Activated CD8-positive, alpha-beta T cell treated with anti-CD3 and anti-CD28 coated beads for 36 hours (primary cell): Measurements from ENCODE around the gene AP2M1. TPM values are rescaled to one million over a fixed set of nuclear protein-coding genes. Genes with fewer than 3 reads are reported as not detected.

Experiments used
- ATAC-seq: fragments of 200-7000 bp; cut with Tn5 transposase; one replicate; pipeline ENCODE4 v1.10.0; 2021; ENCODE audit warnings: mild to moderate bottlenecking, moderate library complexity
- CTCF ChIA-PET: fragments of 350-600 bp; sonication (Branson Sonifier 250); formaldehyde crosslinking; loops from one replicate; lab custom pipeline; 2021; ENCODE audit warnings: antibody characterized with exemption; lab: Charles Lee
- POLR2A ChIA-PET: fragments of 350-600 bp; sonication (Branson Sonifier 250); formaldehyde crosslinking; loops from one replicate; lab custom pipeline; 2021; ENCODE audit warnings: antibody characterized with exemption; lab: Charles Lee
- DNase-seq: peaks from one replicate; pipeline ENCODE4 v3.0.0-alpha.2; 2020
- H3K27ac Mint-ChIP-seq: one replicate; pipeline ENCODE4 v1.8.0; 2021; ENCODE audit warnings: mild to moderate bottlenecking, mixed read lengths
- H3K27me3 Mint-ChIP-seq: one replicate; pipeline ENCODE4 v1.8.0; 2021; ENCODE audit warnings: mixed read lengths
- H3K36me3 Mint-ChIP-seq: one replicate; pipeline ENCODE4 v1.8.0; 2021; ENCODE audit warnings: low read depth, mixed read lengths
- H3K4me1 Mint-ChIP-seq: one replicate; pipeline ENCODE4 v1.8.0; 2021; ENCODE audit warnings: low read depth, mixed read lengths
- H3K4me3 Mint-ChIP-seq: one replicate; pipeline ENCODE4 v1.8.0; 2021; ENCODE audit warnings: mild to moderate bottlenecking, moderate library complexity, mixed read lengths
- H3K9me3 Mint-ChIP-seq: one replicate; pipeline ENCODE4 v1.8.0; 2021; ENCODE audit warnings: mixed read lengths
- intact Hi-C: fragments of 100-400 bp; cut with micrococcal nuclease; formaldehyde crosslinking; loops from one replicate; pipeline ENCODE4 v1.10.0; 2022
- total RNA-seq, 2 experiments: library from RNA; stranded (reverse); gene quantifications; one replicate each; pipeline ENCODE4 v1.2.3, GENCODE V29; 2021
- TF ChIP-seq, protein P1 (sequence below): fragments of 200-600 bp; IDR thresholded peaks from one replicate; pipeline ENCODE4 v1.8.0; 2022; ENCODE audit warnings: antibody characterized with exemption, mild to moderate bottlenecking

Gene AP2M1
- total RNA-seq, 2 experiments from 2014 or later = 211 to 223 TPM

DNA sequence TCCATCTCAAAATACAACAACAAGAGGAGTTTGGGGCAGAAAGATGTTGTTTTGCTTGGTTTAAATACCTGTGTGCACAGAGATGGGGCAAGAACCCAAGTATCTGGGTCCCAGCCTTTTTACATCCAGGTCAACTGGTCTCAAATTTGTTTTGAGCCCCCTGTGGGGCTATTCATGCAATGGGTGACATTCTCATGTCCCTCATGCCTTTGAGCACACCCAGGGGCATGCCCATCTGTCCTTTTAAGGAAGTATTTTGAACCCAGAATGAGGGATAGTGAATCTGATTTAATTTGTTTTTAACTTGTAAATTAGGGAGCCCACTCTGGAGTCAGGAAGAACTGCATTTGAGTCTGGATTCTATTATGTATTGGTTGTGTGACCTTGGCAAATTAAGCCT is 26.2 kb downstream of the AP2M1 start:
- Mint-ChIP-seq H3K27me3 (peaks cover 3% of the 10 kb centered on the region), H3K27ac (no peak overlapping the region), H3K9me3 (no peaks in the 10 kb centered on the region), H3K36me3 (no peaks in the 10 kb centered on the region), H3K4me3 (no peak overlapping the region), H3K4me1 (no peaks in the 10 kb centered on the region)
- ChIA-PET CTCF (no interaction called here), POLR2A (no interaction called here)
- ATAC-seq (no peak), DNase-seq (no peak)
- intact Hi-C loops = no loop called here
- TF ChIP-seq, protein P1, sequence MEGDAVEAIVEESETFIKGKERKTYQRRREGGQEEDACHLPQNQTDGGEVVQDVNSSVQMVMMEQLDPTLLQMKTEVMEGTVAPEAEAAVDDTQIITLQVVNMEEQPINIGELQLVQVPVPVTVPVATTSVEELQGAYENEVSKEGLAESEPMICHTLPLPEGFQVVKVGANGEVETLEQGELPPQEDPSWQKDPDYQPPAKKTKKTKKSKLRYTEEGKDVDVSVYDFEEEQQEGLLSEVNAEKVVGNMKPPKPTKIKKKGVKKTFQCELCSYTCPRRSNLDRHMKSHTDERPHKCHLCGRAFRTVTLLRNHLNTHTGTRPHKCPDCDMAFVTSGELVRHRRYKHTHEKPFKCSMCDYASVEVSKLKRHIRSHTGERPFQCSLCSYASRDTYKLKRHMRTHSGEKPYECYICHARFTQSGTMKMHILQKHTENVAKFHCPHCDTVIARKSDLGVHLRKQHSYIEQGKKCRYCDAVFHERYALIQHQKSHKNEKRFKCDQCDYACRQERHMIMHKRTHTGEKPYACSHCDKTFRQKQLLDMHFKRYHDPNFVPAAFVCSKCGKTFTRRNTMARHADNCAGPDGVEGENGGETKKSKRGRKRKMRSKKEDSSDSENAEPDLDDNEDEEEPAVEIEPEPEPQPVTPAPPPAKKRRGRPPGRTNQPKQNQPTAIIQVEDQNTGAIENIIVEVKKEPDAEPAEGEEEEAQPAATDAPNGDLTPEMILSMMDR = no peak

DNA sequence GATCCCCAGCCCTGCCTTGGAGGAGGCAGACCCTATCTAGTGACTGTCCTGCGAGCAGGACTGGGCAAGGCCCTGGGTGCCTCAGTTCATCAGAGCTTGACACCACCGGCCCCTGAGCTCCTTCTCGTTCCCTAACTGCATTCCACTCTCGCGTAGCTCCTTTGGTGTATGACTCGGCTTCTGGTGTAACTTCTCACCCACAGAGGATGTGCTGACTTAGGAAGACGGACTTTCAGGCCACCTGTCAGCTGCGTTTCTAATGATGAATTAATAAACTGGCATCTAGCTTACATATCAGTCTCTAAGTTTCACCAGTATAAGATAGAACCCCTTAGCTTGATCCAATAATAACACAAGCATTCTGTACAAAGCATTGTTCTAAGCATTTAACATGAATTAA is 28.9 kb downstream of the AP2M1 start:
- no peak for ATAC-seq
- Mint-ChIP-seq H3K27me3 (peaks cover 11% of the 10 kb centered on the region), H3K27ac (no peak overlapping the region), H3K4me1 (no peaks in the 10 kb centered on the region), H3K4me3 (no peak overlapping the region), H3K9me3 (no peaks in the 10 kb centered on the region), H3K36me3 (no peaks in the 10 kb centered on the region)
- no peak for DNase-seq
- CTCF ChIA-PET = interaction anchor here (0.7 to 5.7 kb wide), 5 partner anchors 11 to 82 kb away, joined by 3 to 34 read pairs (median 3); partner anchors contain the start of gene EEF1AKMT4
- intact Hi-C loops = no loop called here
- POLR2A ChIA-PET = no interaction called here
- TF ChIP-seq, protein P1 = no peak

DNA sequence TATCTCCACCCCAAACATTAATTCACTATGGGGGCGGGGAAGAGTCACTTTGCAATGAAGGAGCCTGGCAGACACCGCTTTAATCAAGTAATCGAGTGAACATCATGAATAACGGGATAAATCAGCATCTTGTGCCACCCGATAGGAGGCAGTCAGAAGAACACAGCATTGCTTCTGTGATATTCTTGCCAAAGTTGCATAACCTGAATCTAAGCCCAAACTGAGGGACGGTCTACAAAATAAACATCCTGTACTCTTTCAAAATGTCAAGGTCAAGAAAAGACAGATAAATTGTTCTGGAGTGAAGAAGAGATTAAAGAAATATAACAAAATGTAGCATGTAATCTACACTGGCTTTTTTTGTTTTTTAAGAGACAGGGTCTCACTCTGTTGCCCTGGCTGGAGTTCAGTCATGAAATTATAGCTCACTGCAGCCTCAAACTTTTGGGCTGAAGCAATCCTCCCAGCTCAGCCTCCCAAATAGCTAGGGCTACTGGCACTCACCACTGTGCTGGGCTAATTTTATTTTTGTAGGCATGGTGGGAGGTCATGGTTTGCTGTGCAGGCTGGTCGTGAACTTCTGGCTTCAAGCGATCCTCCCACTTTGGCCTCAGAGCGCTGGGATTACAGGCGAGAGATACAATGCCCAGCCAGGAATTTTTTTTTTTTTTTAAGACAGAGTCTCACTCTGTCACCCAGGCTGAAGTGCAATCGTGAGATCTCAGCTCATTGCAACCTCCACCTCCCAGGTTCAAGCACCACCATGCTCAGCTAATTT is 34.7 kb downstream of the AP2M1 start:
- intact Hi-C loops = no loop called here
- Mint-ChIP-seq H3K4me1 (no peaks in the 10 kb centered on the region), H3K27ac (no peak overlapping the region), H3K9me3 (no peaks in the 10 kb centered on the region), H3K4me3 (no peak overlapping the region), H3K36me3 (no peaks in the 10 kb centered on the region), H3K27me3 (peaks cover 11% of the 10 kb centered on the region)
- DNase-seq (no peak), ATAC-seq (no peak)
- ChIA-PET CTCF (interaction anchor here (1.0 to 3.3 kb wide), 2 partner anchors 18 to 223 kb away, joined by 3 to 25 read pairs; partner anchors contain the start of gene VWA5B2), POLR2A (no interaction called here)
- TF ChIP-seq, protein P1 = no peak

DNA sequence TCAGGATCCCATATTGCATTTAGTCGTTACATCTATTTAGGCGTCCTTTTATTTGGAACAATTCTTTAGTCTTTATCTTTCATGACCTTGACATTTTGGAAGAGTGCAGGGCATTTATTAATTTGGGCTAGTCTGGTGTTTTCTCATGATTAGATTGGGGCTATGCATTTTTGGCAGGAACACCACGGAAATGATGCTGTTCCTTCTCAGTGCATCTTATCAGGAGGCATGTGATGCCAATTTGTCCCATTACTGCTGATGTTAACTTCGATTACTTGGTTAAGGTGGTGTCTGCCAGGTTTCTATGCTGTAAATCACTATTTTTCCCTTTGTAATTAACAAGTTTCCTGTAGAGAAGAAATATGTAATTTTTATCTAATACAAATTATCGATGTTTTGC is 36.6 kb downstream of the AP2M1 start:
- DNase-seq = no peak
- ChIA-PET POLR2A (no interaction called here), CTCF (interaction anchor here (3.3 kb wide), 1 partner anchor 16 kb away, joined by 25 read pairs; the partner anchor contains the start of gene VWA5B2)
- Mint-ChIP-seq H3K4me1 (no peaks in the 10 kb centered on the region), H3K4me3 (no peak overlapping the region), H3K27ac (no peak overlapping the region), H3K36me3 (no peaks in the 10 kb centered on the region), H3K27me3 (peaks cover 16% of the 10 kb centered on the region), H3K9me3 (no peaks in the 10 kb centered on the region)
- TF ChIP-seq, protein P1 = no peak
- no peak for ATAC-seq
- intact Hi-C loops = no loop called here

DNA sequence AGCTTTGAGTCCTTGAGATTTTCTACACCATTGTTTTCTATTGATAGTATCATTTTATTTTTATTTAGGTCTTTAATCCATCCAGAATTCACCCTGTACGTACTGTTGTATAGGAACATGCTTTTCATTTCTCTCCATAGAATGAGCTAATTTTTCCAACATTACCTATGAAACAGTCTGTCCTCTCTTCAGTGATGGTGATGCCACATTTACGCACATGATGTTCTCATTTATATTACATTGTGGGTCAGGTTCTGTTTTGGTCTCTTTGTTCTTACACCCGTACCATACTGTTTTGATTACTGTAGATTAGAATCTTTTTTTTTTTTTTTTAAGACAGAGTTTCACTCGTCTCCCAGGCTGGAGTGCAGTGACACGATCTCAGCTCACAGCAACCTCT is 37.1 kb downstream of the AP2M1 start:
- Mint-ChIP-seq H3K27me3 (peaks cover 13% of the 10 kb centered on the region), H3K36me3 (no peaks in the 10 kb centered on the region), H3K4me3 (no peak overlapping the region), H3K4me1 (no peaks in the 10 kb centered on the region), H3K9me3 (no peaks in the 10 kb centered on the region), H3K27ac (no peak overlapping the region)
- TF ChIP-seq, protein P1 = no peak
- ATAC-seq = no peak
- no peak for DNase-seq
- ChIA-PET POLR2A (no interaction called here), CTCF (interaction anchor here (0.6 to 3.3 kb wide), 2 partner anchors 16 to 78 kb away, joined by 3 to 25 read pairs; partner anchors contain the start of gene VWA5B2)
- intact Hi-C loops = no loop called here
